ENCODE measurements around the gene DDX31.
A peak's percentile ranks its signal among the peaks of the same experiment; 100 is the strongest.

DDX31 gene

GRCh38 chr9:132673355-132673754, 3.6 kb upstream of the DDX31 start:
- DNase-seq (ENCODE audit: low read depth): no peak

- DNase-seq (ENCODE audit: low read depth): no peak
Observed at GRCh38 chr9:132672413-132672690, 2.6 kb upstream of the DDX31 start.

- no peak for DNase-seq (ENCODE audit: low read depth)
Observed at GRCh38 chr9:132671620-132672412, 2.0 kb upstream of the DDX31 start.

GRCh38 chr9:132670457-132671391, 941 bp upstream of the DDX31 start, which contains the start of gene GTF3C4:
Gene GTF3C4, plus strand, starts transcription at chr9:132670464. Its CDS starts 135 bp downstream, at chr9:132670599.
- DNase-seq (ENCODE audit: low read depth): peak; percentile 55

GRCh38 chr9:132669319-132669697, 475 bp downstream of the DDX31 start:
- DNase-seq (ENCODE audit: low read depth): no peak

- no peak for DNase-seq (ENCODE audit: low read depth)
Observed at GRCh38 chr9:132663851-132664250, 5.9 kb downstream of the DDX31 start.

GRCh38 chr9:132663117-132663516, 6.7 kb downstream of the DDX31 start:
- no peak for DNase-seq (ENCODE audit: low read depth)

GRCh38 chr9:132662152-132662945, 7.4 kb downstream of the DDX31 start:
- no peak for DNase-seq (ENCODE audit: low read depth)

GRCh38 chr9:132656299-132656698, 13.5 kb downstream of the DDX31 start:
- no peak for DNase-seq (ENCODE audit: low read depth)

- DNase-seq (ENCODE audit: low read depth): no peak
Observed at GRCh38 chr9:132651259-132651658, 18.5 kb downstream of the DDX31 start.

- no peak for DNase-seq (ENCODE audit: low read depth)
Observed at GRCh38 chr9:132648685-132649084, 21.1 kb downstream of the DDX31 start.

GRCh38 chr9:132648283-132648682, 21.5 kb downstream of the DDX31 start:
- DNase-seq (ENCODE audit: low read depth): no peak

- no peak for DNase-seq (ENCODE audit: low read depth)
Observed at GRCh38 chr9:132647806-132648205, 22.0 kb downstream of the DDX31 start.

GRCh38 chr9:132647355-132647754, 22.4 kb downstream of the DDX31 start:
- no peak for DNase-seq (ENCODE audit: low read depth)

GRCh38 chr9:132646726-132647125, 23.1 kb downstream of the DDX31 start:
- DNase-seq (ENCODE audit: low read depth): no peak

- no peak for DNase-seq (ENCODE audit: low read depth)
Observed at GRCh38 chr9:132645711-132646110, 24.1 kb downstream of the DDX31 start.

- DNase-seq (ENCODE audit: low read depth): no peak
Observed at GRCh38 chr9:132645306-132645705, 24.5 kb downstream of the DDX31 start.

GRCh38 chr9:132644251-132644650, 25.5 kb downstream of the DDX31 start:
- no peak for DNase-seq (ENCODE audit: low read depth)

GRCh38 chr9:132641216-132641615, 28.6 kb downstream of the DDX31 start:
- DNase-seq (ENCODE audit: low read depth): no peak

GRCh38 chr9:132639322-132639721, 30.5 kb downstream of the DDX31 start:
- no peak for DNase-seq (ENCODE audit: low read depth)

- no peak for DNase-seq (ENCODE audit: low read depth)
Observed at GRCh38 chr9:132638240-132638639, 31.5 kb downstream of the DDX31 start.

GRCh38 chr9:132637801-132638200, 32.0 kb downstream of the DDX31 start:
- DNase-seq (ENCODE audit: low read depth): no peak

Measured in activated T-helper 9 cell treated with anti-CD3 and anti-CD28 coated beads, Interleukin-2, amount 50 U/mL, for 16 hours (primary cell).